ENCODE data around the gene CDKN2B.
"Not testable (repeated sequence)": the region's sequence is repeated elsewhere in the genome, so short reads cannot be mapped to it uniquely, and the experiment has no call there.

The CDKN2B gene

DNA sequence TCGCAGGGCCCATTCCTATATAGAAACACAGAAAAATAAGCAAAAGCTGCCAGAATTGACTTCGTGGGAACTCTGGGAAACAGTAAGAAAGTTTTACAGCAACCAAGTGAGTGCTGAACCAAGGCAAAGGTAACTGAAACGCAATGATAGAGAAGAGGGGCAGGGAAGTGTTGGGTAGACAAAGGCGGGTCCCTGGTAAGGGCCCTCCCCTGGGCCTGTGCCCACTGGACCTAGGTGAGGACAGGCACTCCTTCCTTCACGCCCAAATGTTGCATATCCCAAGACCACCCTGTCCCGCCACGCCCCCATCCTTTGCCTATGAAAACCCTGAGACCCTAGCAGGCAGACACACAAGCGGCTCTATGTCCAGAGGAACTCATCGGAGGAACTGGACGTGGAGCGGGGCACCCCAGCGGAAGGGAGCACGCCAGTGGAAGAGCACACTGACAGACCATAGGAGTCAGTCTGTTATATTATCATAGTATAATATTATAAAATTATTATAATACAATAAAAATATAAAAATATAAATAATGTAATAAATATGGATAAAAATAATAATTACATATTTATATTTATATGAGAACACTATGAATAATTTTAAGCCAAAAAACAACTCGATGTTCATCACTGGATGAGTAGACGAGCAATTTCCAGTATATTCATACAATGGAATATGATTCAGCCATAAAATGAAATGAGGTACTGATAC lies 42.8 kb downstream of the CDKN2B start:
- H3K27me3 ChIP-seq (ENCODE audit: insufficient read depth, low read depth, severe bottlenecking) = no peaks in the 10 kb centered on the region
- no peak overlapping the region for H3K27ac ChIP-seq
- H3K36me3 ChIP-seq = peaks cover 26% of the 10 kb centered on the region
- no peaks in the 10 kb centered on the region for H3K9me3 ChIP-seq (ENCODE audit: severe bottlenecking)
- DNase-seq = no peak
- TF ChIP-seq, protein P1, sequence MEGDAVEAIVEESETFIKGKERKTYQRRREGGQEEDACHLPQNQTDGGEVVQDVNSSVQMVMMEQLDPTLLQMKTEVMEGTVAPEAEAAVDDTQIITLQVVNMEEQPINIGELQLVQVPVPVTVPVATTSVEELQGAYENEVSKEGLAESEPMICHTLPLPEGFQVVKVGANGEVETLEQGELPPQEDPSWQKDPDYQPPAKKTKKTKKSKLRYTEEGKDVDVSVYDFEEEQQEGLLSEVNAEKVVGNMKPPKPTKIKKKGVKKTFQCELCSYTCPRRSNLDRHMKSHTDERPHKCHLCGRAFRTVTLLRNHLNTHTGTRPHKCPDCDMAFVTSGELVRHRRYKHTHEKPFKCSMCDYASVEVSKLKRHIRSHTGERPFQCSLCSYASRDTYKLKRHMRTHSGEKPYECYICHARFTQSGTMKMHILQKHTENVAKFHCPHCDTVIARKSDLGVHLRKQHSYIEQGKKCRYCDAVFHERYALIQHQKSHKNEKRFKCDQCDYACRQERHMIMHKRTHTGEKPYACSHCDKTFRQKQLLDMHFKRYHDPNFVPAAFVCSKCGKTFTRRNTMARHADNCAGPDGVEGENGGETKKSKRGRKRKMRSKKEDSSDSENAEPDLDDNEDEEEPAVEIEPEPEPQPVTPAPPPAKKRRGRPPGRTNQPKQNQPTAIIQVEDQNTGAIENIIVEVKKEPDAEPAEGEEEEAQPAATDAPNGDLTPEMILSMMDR (IDR thresholded peaks at IDR 0.05; ENCODE audit: low read depth, low read length) = no peak
- no peak overlapping the region for H3K4me3 ChIP-seq (ENCODE audit: low read depth, low read length)

DNA sequence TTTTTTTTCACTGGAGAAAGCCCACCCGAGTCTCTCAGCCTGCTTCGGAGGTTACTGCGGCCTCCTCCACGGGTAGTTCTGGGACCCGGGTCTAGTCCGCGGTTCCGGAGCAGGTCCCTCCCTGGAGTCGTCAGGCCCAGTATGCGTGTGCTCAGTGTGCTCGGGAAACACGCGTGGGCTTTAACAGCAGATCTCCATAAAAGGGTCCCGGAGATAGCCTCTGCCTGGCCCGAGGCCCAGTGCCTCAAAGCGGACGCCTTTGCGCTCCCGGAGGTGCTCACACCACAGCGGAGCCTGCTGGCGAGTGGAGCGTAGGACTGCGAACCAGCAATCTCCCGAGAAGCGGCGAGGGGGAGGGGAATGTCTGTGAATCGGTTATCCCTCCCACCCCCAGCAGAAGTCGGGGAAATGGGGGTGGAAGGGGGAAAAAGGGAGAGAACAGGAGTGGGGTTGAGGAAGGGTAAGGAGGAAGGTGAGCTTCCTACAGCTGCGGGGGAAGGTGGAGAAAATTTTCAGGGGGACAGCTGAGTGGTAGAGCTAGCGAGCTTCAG lies 43.6 kb downstream of the CDKN2B start:
- TF ChIP-seq, protein P1 (IDR thresholded peaks at IDR 0.05; ENCODE audit: low read depth, low read length) = no peak
- H3K4me3 ChIP-seq (ENCODE audit: low read depth, low read length) = no peak overlapping the region
- H3K27ac ChIP-seq = no peak overlapping the region
- no peaks in the 10 kb centered on the region for H3K27me3 ChIP-seq (ENCODE audit: insufficient read depth, low read depth, severe bottlenecking)
- DNase-seq = no peak
- no peaks in the 10 kb centered on the region for H3K9me3 ChIP-seq (ENCODE audit: severe bottlenecking)
- peaks cover 18% of the 10 kb centered on the region for H3K36me3 ChIP-seq

DNA sequence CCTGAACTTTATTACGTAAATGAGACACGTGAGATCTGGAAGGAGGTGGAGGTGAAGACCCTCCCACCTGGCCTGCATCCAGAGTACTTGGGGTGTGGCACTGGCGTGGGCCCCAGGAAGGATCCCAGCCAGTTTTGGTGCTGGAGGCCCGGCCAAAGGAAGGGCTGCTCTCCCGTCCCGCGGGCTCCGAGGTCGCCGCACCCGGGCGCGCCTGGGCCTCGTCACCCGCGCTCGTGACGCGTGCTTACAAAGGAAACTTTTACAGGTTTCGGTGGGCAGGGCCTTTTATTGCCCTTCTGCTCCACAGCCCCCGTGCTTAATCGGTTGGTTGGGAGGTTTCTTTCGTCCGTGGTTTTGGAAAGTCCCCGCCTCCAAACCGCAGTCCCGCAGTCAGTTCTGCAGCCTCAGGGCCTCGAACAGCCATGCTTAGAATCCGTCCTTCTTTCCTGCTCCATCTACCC lies 44.1 kb downstream of the CDKN2B start:
- H3K9me3 ChIP-seq (ENCODE audit: severe bottlenecking) = no peaks in the 10 kb centered on the region

DNA sequence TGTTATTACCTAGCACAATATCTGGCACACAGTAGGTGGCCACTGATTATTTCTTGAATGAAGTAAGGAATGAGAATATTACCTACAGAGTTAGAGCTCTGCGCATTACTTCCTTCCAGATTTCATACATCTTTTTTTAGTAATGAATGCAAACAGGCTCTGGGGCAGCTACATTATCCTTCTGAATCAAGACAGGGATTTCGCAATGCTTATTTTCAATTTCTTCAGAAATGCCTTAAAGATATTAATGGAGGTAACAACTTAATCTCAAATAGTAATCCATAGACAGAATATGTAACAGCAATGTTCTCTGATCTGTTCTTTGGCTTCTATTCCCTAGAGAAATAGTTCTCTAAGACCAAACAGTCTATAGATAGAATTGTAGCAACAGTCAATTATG lies 47.5 kb downstream of the CDKN2B start:
- H3K27ac ChIP-seq = no peak overlapping the region
- no peaks in the 10 kb centered on the region for H3K9me3 ChIP-seq (ENCODE audit: severe bottlenecking)
- H3K36me3 ChIP-seq = no peaks in the 10 kb centered on the region
- TF ChIP-seq, protein P1 (IDR thresholded peaks at IDR 0.05; ENCODE audit: low read depth, low read length) = no peak
- H3K27me3 ChIP-seq (ENCODE audit: insufficient read depth, low read depth, severe bottlenecking) = no peaks in the 10 kb centered on the region
- no peak for DNase-seq
- H3K4me3 ChIP-seq (ENCODE audit: low read depth, low read length) = no peak overlapping the region

More for the DNA sequence above, 44.1 kb downstream of the CDKN2B start:
- peaks cover 13% of the 10 kb centered on the region for H3K36me3 ChIP-seq
- TF ChIP-seq, protein P1 (IDR thresholded peaks at IDR 0.05; ENCODE audit: low read depth, low read length) = no peak
- no peak overlapping the region for H3K4me3 ChIP-seq (ENCODE audit: low read depth, low read length)
- no peaks in the 10 kb centered on the region for H3K27me3 ChIP-seq (ENCODE audit: insufficient read depth, low read depth, severe bottlenecking)
- no peak for DNase-seq
- no peak overlapping the region for H3K27ac ChIP-seq

DNA sequence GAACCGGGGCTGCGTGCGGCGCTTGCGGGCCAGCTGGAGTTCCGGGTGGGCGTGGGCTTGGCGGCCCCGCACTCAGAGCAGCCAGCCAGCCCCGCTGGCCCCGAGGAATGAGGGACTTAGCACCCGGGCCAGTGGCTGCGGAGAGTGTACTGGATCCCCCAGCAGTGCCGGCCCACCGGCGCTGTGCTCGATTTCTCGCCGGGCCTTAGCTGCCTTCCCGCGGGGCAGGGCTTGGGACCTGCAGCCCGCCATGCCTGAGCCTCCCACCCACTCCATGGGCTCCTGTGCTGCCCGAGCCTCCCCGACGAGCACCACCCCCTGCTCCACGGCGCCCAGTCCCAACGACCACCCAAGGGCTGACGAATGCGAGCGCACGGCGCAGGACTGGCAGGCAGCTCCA lies 49.8 kb downstream of the CDKN2B start:
- H3K27ac ChIP-seq; DNase-seq; H3K27me3 ChIP-seq (ENCODE audit: insufficient read depth, low read depth, severe bottlenecking); H3K9me3 ChIP-seq (ENCODE audit: severe bottlenecking); H3K4me3 ChIP-seq (ENCODE audit: low read depth, low read length); H3K36me3 ChIP-seq: not testable (repeated sequence)

DNA sequence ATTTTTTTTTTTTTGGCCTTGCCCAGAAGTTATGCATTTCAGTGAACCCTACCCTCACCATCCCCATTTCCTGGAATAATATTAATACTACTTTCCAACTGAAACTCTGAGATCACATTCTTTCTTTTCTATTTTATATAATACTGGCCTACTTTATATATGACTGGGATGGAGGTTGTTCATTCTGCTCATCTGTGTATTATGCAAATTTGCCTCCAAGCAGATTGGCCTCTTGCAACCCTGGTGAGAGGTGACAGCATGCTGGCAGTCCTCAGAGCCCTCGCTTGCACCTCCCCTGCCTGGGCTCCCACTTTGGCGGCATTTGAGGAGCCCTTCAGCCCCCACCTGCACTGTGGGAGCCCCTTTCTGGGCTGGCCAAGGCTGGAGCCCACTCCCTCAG lies 50.3 kb downstream of the CDKN2B start:
- H3K9me3 ChIP-seq (ENCODE audit: severe bottlenecking) = no peaks in the 10 kb centered on the region
- no peaks in the 10 kb centered on the region for H3K36me3 ChIP-seq
- H3K4me3 ChIP-seq (ENCODE audit: low read depth, low read length) = no peak overlapping the region
- no peak overlapping the region for H3K27ac ChIP-seq
- no peak for DNase-seq
- H3K27me3 ChIP-seq (ENCODE audit: insufficient read depth, low read depth, severe bottlenecking) = no peaks in the 10 kb centered on the region
- TF ChIP-seq, protein P1 (IDR thresholded peaks at IDR 0.05; ENCODE audit: low read depth, low read length) = no peak
